ENCODE measurements around the gene BICC1. TPM values are rescaled to one million over a fixed set of nuclear protein-coding genes. Genes with fewer than 3 reads are reported as not detected.

The BICC1 gene
- total RNA-seq, 1 donor from 2014 or later: 41.0 TPM

DNA sequence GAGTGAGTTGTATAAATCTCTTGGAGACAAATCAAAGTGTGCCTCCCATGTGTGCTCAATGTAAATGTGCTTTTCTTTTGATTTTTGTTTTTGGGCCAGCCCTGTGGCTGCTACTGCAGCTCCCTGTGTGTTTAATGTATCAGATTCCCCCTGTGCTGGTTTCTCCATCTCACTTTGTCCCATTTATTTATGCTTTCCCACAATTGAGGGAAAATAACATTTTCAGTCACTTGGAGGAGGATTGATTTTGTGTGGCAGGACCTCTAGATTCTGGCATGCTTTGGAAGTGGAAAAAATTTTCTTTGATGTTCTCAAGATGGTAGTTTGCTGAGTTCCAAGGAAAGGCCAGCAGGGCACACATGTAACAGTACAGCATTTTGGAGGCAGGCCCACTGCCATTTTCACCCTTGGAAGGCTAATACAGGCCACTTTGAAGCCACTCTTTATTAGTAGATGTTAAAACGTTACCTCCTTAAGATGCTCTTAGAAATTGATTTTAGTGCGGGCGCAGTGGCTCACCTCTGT is 323.6 kb downstream of the BICC1 start:
- DNase-seq (ENCODE audit: extremely low spot score, unreplicated experiment): no peak
- no peaks in the 10 kb centered on the region for H3K27me3 Mint-ChIP-seq (ENCODE audit: unreplicated experiment)
- no peak overlapping the region for H3K4me3 Mint-ChIP-seq (ENCODE audit: unreplicated experiment)
- no peaks in the 10 kb centered on the region for H3K9me3 Mint-ChIP-seq (ENCODE audit: unreplicated experiment)
- peaks cover 20% of the 10 kb centered on the region for H3K4me1 Mint-ChIP-seq (ENCODE audit: unreplicated experiment)
- H3K27ac Mint-ChIP-seq (ENCODE audit: unreplicated experiment): no peak overlapping the region
- peaks cover 8% of the 10 kb centered on the region for H3K36me3 Mint-ChIP-seq (ENCODE audit: unreplicated experiment)
- TF ChIP-seq, protein P1, sequence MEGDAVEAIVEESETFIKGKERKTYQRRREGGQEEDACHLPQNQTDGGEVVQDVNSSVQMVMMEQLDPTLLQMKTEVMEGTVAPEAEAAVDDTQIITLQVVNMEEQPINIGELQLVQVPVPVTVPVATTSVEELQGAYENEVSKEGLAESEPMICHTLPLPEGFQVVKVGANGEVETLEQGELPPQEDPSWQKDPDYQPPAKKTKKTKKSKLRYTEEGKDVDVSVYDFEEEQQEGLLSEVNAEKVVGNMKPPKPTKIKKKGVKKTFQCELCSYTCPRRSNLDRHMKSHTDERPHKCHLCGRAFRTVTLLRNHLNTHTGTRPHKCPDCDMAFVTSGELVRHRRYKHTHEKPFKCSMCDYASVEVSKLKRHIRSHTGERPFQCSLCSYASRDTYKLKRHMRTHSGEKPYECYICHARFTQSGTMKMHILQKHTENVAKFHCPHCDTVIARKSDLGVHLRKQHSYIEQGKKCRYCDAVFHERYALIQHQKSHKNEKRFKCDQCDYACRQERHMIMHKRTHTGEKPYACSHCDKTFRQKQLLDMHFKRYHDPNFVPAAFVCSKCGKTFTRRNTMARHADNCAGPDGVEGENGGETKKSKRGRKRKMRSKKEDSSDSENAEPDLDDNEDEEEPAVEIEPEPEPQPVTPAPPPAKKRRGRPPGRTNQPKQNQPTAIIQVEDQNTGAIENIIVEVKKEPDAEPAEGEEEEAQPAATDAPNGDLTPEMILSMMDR (IDR thresholded peaks at IDR 0.05): no peak

DNA sequence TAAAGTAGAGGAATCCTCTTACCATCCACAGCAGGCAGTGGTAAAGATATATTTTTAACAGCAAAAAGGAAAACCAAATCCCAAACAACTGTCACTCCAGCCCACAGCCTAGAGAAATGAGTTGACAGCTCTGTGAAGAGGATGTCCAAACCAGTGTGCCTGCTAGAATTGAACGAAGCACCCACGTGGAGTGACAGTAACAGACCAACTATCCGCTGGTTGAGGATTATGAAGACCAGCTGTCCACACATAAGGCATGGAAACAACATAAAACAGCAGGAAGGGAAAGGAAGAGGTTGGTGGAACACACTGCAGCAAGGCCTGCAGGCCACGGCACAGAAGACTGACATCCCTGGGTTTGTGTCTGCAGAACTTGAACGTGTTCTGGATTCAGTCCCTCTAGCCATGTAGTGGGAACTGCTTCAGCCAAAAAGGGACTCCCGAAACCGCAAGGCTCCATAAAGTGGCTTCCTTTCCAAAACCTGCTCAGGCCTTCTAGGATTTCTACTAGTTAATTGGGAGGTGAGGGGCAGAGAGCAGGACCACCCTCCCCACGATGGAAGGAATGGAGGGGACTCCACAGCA is 324.4 kb downstream of the BICC1 start:
- H3K36me3 Mint-ChIP-seq (ENCODE audit: unreplicated experiment): peaks cover 8% of the 10 kb centered on the region
- H3K27me3 Mint-ChIP-seq (ENCODE audit: unreplicated experiment): no peaks in the 10 kb centered on the region
- H3K27ac Mint-ChIP-seq (ENCODE audit: unreplicated experiment): no peak overlapping the region
- no peaks in the 10 kb centered on the region for H3K9me3 Mint-ChIP-seq (ENCODE audit: unreplicated experiment)
- DNase-seq (ENCODE audit: extremely low spot score, unreplicated experiment): no peak
- peaks cover 20% of the 10 kb centered on the region for H3K4me1 Mint-ChIP-seq (ENCODE audit: unreplicated experiment)
- no peak overlapping the region for H3K4me3 Mint-ChIP-seq (ENCODE audit: unreplicated experiment)
- TF ChIP-seq, protein P1 (IDR thresholded peaks at IDR 0.05): no peak

DNA sequence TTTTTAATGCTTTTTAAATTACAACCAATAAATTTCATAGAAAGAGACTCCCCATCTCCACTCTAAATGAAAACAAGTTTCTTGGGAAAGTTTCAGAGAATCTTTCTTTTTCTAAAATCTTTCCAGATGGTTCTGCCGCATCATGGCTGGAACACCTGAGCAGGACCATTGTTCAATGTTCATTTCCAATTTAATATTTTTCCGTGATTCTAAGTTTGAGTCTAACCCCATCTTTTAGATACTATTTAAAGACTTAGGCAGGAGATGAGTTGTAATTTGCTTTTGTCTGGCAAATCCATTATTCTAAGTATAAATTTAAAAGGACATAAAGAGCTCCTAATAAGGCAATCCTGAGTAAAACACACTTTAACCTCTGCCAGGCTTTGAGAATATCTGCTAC is 325.2 kb downstream of the BICC1 start:
- no peaks in the 10 kb centered on the region for H3K9me3 Mint-ChIP-seq (ENCODE audit: unreplicated experiment)

DNA sequence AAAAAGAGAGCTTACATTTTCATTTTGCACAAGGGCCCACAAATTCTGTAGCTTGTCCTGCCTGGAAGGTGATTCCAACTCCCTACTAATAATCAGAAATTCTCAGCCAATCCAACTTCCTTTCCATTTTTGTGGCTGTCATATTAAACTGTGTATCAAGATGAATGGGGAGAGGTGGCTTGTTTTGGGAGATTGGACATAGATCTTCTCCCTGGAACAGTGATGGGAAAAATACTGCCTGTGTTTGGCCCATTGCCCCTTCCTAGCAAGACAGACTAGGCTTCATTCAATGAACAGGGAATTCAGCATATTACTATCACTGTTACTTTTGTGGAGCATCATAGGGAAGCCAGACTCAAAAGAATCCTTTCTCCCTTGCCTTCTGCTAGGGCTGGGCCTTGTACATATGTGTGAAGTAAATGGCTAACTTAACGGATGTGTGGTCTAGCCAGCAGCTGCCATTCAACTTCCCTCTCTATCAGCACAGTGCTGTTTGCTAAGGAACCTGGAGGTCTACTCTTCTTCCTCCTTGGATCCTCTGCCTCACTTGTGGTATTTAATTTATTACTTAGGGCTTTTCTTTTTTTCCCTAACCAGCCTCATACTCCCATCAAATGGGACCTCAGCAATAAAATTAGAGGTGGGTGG is 326.0 kb downstream of the BICC1 start:
- Mint-ChIP-seq H3K4me1 (ENCODE audit: unreplicated experiment) (peaks cover 26% of the 10 kb centered on the region), H3K9me3 (ENCODE audit: unreplicated experiment) (no peaks in the 10 kb centered on the region), H3K4me3 (ENCODE audit: unreplicated experiment) (no peak overlapping the region), H3K27me3 (ENCODE audit: unreplicated experiment) (no peaks in the 10 kb centered on the region), H3K36me3 (ENCODE audit: unreplicated experiment) (peaks cover 3% of the 10 kb centered on the region), H3K27ac (ENCODE audit: unreplicated experiment) (no peak overlapping the region)
- TF ChIP-seq, protein P1 (IDR thresholded peaks at IDR 0.05): no peak
- DNase-seq (ENCODE audit: extremely low spot score, unreplicated experiment): no peak

More for the DNA sequence above, 325.2 kb downstream of the BICC1 start:
- H3K36me3 Mint-ChIP-seq (ENCODE audit: unreplicated experiment): peaks cover 5% of the 10 kb centered on the region
- H3K27ac Mint-ChIP-seq (ENCODE audit: unreplicated experiment): no peak overlapping the region
- no peaks in the 10 kb centered on the region for H3K27me3 Mint-ChIP-seq (ENCODE audit: unreplicated experiment)
- no peak for DNase-seq (ENCODE audit: extremely low spot score, unreplicated experiment)
- no peak overlapping the region for H3K4me3 Mint-ChIP-seq (ENCODE audit: unreplicated experiment)
- TF ChIP-seq, protein P1 (IDR thresholded peaks at IDR 0.05): no peak
- peaks cover 23% of the 10 kb centered on the region for H3K4me1 Mint-ChIP-seq (ENCODE audit: unreplicated experiment)

DNA sequence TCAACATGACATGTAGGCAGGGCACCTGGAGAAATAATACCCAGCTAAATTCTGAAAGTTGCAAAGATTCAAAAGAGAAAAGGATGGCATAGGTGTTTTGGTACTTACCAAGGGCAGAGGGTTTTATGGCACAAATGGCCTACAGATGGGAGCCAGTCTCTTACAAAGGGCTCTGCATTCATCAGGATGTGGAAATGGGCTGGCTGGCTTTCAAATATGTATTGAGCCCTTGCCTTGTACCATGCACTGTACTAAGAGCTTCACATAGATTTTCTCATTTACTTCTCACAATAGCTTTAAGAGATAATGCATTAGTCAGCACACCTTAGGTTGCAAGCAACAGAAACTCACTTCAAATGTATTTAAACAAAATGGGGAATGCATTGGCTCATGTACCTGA is 327.1 kb downstream of the BICC1 start:
- DNase-seq (ENCODE audit: extremely low spot score, unreplicated experiment): no peak
- Mint-ChIP-seq H3K36me3 (ENCODE audit: unreplicated experiment) (no peaks in the 10 kb centered on the region), H3K27ac (ENCODE audit: unreplicated experiment) (no peak overlapping the region)

More for the DNA sequence above, 327.1 kb downstream of the BICC1 start:
- H3K4me3 Mint-ChIP-seq (ENCODE audit: unreplicated experiment): no peak overlapping the region
- no peaks in the 10 kb centered on the region for H3K27me3 Mint-ChIP-seq (ENCODE audit: unreplicated experiment)
- TF ChIP-seq, protein P1 (IDR thresholded peaks at IDR 0.05): no peak
- H3K4me1 Mint-ChIP-seq (ENCODE audit: unreplicated experiment): peaks cover 18% of the 10 kb centered on the region
- H3K9me3 Mint-ChIP-seq (ENCODE audit: unreplicated experiment): no peaks in the 10 kb centered on the region

Data from osteocyte (in vitro differentiated cells).